Endothelial cell of umbilical vein (primary cell): ENCODE results near the gene NF1. TPM values are rescaled to one million over a fixed set of nuclear protein-coding genes. Genes with fewer than 3 reads are reported as not detected.

Experiments used
- BruUV-seq: library from RNA; stranded (reverse); fragments of 400-500 nt; replicated peaks from 2 replicates; lab custom pipeline; 2021; lab: Mats Ljungman, UMichigan
- CTCF ChIA-PET: fragments of 300-600, 350-600 bp; sonication (Branson Sonifier 250); formaldehyde crosslinking; loops from one replicate; lab custom pipeline; 2021; ENCODE audit warnings: antibody characterized with exemption, inconsistent platforms; lab: Charles Lee
- POLR2A ChIA-PET: fragments of 300-600, 350-600 bp; sonication (Branson Sonifier 250); formaldehyde crosslinking; loops from one replicate; lab custom pipeline; 2021; ENCODE audit warnings: antibody characterized with exemption, inconsistent platforms; lab: Charles Lee
- DNase-seq: peaks from one replicate; pipeline ENCODE4 v3.0.0-alpha.2; 2011; ENCODE audit warnings: low read depth, low spot score
- FAIRE-seq: peaks from 2 replicates; lab custom pipeline; 2011; peaks lifted over from hg19 to GRCh38; lab: Jason Lieb, UNC
- H2AFZ ChIP-seq: 2 replicates; pipeline ENCODE4 v1.6.0; 2012; ENCODE audit warnings: low read depth, low read length, control low read depth, inconsistent platforms
- H3K27ac ChIP-seq: 2 replicates; pipeline ENCODE4 v1.5.1; 2011; ENCODE audit warnings: low read depth, mild to moderate bottlenecking, control low read depth, low read length, moderate library complexity; ENCODE audit not compliant: insufficient read depth
- H3K27me3 ChIP-seq, 2 experiments: 2 replicates each; pipeline versions ENCODE4 v1.6.0 to v1.6.1; 2011; ENCODE audit warnings: low read length in 2 of 2, mixed read lengths in 1 of 2; ENCODE audit not compliant: control insufficient read depth in 2 of 2, insufficient read depth in 2 of 2
- H3K36me3 ChIP-seq, 2 experiments: 2 replicates in 1 of 2; 3 replicates in 1 of 2; pipeline ENCODE4 v1.5.1; 2011; ENCODE audit warnings: low read length in 2 of 2, mild to moderate bottlenecking in 1 of 2, moderate library complexity in 1 of 2; ENCODE audit not compliant: control insufficient read depth in 2 of 2, insufficient read depth in 2 of 2; ENCODE audit errors: extremely low read depth in 1 of 2
- H3K4me1 ChIP-seq: 3 replicates; pipeline ENCODE4 v1.5.1; 2011; ENCODE audit warnings: mild to moderate bottlenecking, low read length; ENCODE audit not compliant: control insufficient read depth, insufficient read depth; ENCODE audit errors: extremely low read depth
- H3K4me2 ChIP-seq: 2 replicates; pipeline ENCODE4 v1.6.1; 2011; ENCODE audit warnings: low read length, control low read depth, mixed read lengths; ENCODE audit not compliant: insufficient read depth
- H3K4me3 ChIP-seq, 3 experiments: fragments of 200-600 bp in 1 of 3; sonication (generic), shearing (Covaris generic) in 1 of 3; replicated peaks in 1 of 3; 2 replicates each; pipeline ENCODE4 v1.5.1; 2011 to 2016; ENCODE audit warnings: control low read depth in 3 of 3, low read length in 3 of 3, mild to moderate bottlenecking in 2 of 3, inconsistent platforms in 1 of 3, low read depth in 1 of 3, moderate library complexity in 1 of 3; ENCODE audit not compliant: insufficient read depth in 1 of 3
- H3K79me2 ChIP-seq: 2 replicates; pipeline ENCODE4 v1.6.0; 2012; ENCODE audit warnings: low read length, inconsistent platforms; ENCODE audit not compliant: control insufficient read depth, insufficient read depth
- H3K9ac ChIP-seq: replicated peaks from 2 replicates; pipeline ENCODE3; 2011; ENCODE audit warnings: low read length, control low read depth; ENCODE audit not compliant: insufficient read depth; ENCODE audit errors: extremely low read depth
- H3K9me1 ChIP-seq: replicated peaks from 3 replicates; pipeline ENCODE4 v1.6.0; 2011; ENCODE audit warnings: mild to moderate bottlenecking, low read length; ENCODE audit not compliant: control insufficient read depth, insufficient read depth; ENCODE audit errors: extremely low read depth
- H3K9me3 ChIP-seq: replicated peaks from 2 replicates; pipeline ENCODE4 v1.5.1; 2012; ENCODE audit warnings: low read length, inconsistent platforms; ENCODE audit not compliant: control insufficient read depth, insufficient read depth
- H4K20me1 ChIP-seq: replicated peaks from 2 replicates; pipeline ENCODE3; 2011; ENCODE audit warnings: mild to moderate bottlenecking, low read length; ENCODE audit not compliant: control insufficient read depth, insufficient read depth; ENCODE audit errors: extremely low read depth
- EZH2 ChIP-seq: IDR thresholded peaks from 2 replicates; pipeline ENCODE4 v1.6.1; 2012; ENCODE audit warnings: borderline replicate concordance, low read depth, mild to moderate bottlenecking, moderate library complexity, low read length, inconsistent platforms; ENCODE audit not compliant: severe bottlenecking
- FOS ChIP-seq: IDR thresholded peaks from 2 replicates; pipeline ENCODE4 v1.6.1; 2011; ENCODE audit warnings: mild to moderate bottlenecking, low read length, moderate library complexity, borderline replicate concordance; ENCODE audit not compliant: insufficient read depth
- GATA2 ChIP-seq: IDR thresholded peaks from 2 replicates; pipeline ENCODE4 v1.7.0; 2011; ENCODE audit warnings: low read depth, mild to moderate bottlenecking, moderate library complexity, mixed read lengths, low read length; ENCODE audit not compliant: insufficient read length, insufficient read depth
- JUN ChIP-seq: IDR thresholded peaks from 2 replicates; pipeline ENCODE4 v1.6.1; 2011; ENCODE audit warnings: borderline replicate concordance, low read depth; ENCODE audit not compliant: insufficient read length, insufficient read depth
- MYC ChIP-seq: IDR thresholded peaks from one replicate; pipeline ENCODE4 v1.6.1; 2011; ENCODE audit warnings: mild to moderate bottlenecking, low read depth, low read length
- POLR2A ChIP-seq: IDR thresholded peaks from 2 replicates; pipeline ENCODE4 v1.6.1; 2012; ENCODE audit warnings: low read depth, mild to moderate bottlenecking, control low read depth, low read length
- POLR2AphosphoS5 ChIP-seq: IDR thresholded peaks from 2 replicates; pipeline ENCODE4 v1.6.1; 2012; ENCODE audit warnings: low read depth, mild to moderate bottlenecking, control low read depth, low read length, moderate library complexity; ENCODE audit not compliant: insufficient read depth
- dilution Hi-C: fragments of 300-500 bp; cut with MboI; formaldehyde crosslinking; loops from one replicate; pipeline ENCODE4 v1.15.0; 2019; ENCODE audit warnings: low sequenced_read_pairs; ENCODE audit not compliant: extremely low pct_ligation_motif_present
- intact Hi-C: fragments of 100-400 bp; cut with micrococcal nuclease; formaldehyde crosslinking; loops from one replicate; pipeline ENCODE4 v1.10.0; 2022
- polyA plus RNA-seq, 4 experiments: library from polyadenylated mRNA; depleted of rRNA in 3 of 4; stranded (reverse) in 3 of 4; unstranded in 1 of 4; fragments of >200 nt; gene quantifications; 2 replicates each; pipeline versions ENCODE4 v1.2.1 to v1.2.3, GENCODE V29; 2011 to 2012; ENCODE audit warnings: missing spikeins in 1 of 4
- total RNA-seq: library from RNA; stranded (reverse); gene quantifications from 2 replicates; pipeline ENCODE4 v1.2.3, GENCODE V29; 2021
- TF ChIP-seq, protein P1 (sequence below), 2 donors: IDR thresholded peaks; 1 replicate in 1 of 2; 2 replicates in 1 of 2; pipeline ENCODE4 v1.5.1; 2011; ENCODE audit warnings: low read length in 2 of 2, mild to moderate bottlenecking in 2 of 2, moderate library complexity in 2 of 2, control low read depth in 1 of 2, inconsistent platforms in 1 of 2, low read depth in 1 of 2; ENCODE audit not compliant: insufficient read depth in 1 of 2; ENCODE audit errors: extremely low read depth in 1 of 2
- TF ChIP-seq, protein P2 (sequence below): IDR thresholded peaks from 2 replicates; pipeline ENCODE4 v1.6.1; 2011; ENCODE audit not compliant: insufficient read depth, insufficient read length

NF1 gene
- total and polyA plus RNA-seq, 2 donors (not counting 3 experiments of a cell fraction or from before 2014, with no cell fraction given), result 13.7 to 42.4 TPM

DNA sequence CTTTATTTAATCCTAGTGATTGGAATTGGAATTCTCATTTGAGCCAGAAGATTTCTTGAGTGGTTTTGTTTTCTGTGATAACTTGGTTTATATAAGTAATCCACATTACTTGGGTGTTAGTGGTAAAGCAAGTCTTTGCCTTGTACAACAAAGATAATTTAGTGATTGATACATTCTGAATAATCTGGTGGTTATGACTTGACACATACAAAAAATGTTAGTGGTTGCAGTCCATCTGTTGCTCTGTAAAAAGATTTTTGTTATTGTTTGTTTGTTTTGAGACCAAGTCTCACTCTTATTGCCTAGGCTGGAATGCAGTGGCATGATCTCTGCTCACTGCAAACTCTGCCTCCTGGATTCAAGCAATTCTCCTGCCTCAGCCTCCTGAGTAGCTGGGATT lies 189.1 kb downstream of the NF1 start:
- Histone ChIP-seq H4K20me1 (no peaks in the 10 kb centered on the region), H3K79me2 (no peaks in the 10 kb centered on the region), H3K27me3 (no peaks in the 10 kb centered on the region), H3K9me1 (no peaks in the 10 kb centered on the region), H3K4me1 (no peaks in the 10 kb centered on the region), H3K9ac (no peak overlapping the region), H3K4me3 (no peak overlapping the region), H3K9me3 (no peaks in the 10 kb centered on the region), H3K27ac (no peak overlapping the region), H3K4me2 (no peak overlapping the region), H3K36me3 (no peaks in the 10 kb centered on the region), H2AFZ (no peak overlapping the region)
- ChIA-PET POLR2A (no interaction called here), CTCF (no interaction called here)
- intact Hi-C loops (no loop called here), dilution Hi-C loops (no loop called here)
- no peak for FAIRE-seq
- DNase-seq, result no peak
- TF ChIP-seq GATA2 (no peak), POLR2AphosphoS5 (no peak), MYC (no peak), JUN (no peak), EZH2 (no peak), FOS (no peak), POLR2A (no peak)
- TF ChIP-seq, protein P1, sequence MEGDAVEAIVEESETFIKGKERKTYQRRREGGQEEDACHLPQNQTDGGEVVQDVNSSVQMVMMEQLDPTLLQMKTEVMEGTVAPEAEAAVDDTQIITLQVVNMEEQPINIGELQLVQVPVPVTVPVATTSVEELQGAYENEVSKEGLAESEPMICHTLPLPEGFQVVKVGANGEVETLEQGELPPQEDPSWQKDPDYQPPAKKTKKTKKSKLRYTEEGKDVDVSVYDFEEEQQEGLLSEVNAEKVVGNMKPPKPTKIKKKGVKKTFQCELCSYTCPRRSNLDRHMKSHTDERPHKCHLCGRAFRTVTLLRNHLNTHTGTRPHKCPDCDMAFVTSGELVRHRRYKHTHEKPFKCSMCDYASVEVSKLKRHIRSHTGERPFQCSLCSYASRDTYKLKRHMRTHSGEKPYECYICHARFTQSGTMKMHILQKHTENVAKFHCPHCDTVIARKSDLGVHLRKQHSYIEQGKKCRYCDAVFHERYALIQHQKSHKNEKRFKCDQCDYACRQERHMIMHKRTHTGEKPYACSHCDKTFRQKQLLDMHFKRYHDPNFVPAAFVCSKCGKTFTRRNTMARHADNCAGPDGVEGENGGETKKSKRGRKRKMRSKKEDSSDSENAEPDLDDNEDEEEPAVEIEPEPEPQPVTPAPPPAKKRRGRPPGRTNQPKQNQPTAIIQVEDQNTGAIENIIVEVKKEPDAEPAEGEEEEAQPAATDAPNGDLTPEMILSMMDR (IDR thresholded peaks at IDR 0.05; ENCODE audit: extremely low read depth in 1 of 2, insufficient read depth in 1 of 2, low read depth in 1 of 2, low read length in 2 of 2), result no peak
- TF ChIP-seq, protein P2, sequence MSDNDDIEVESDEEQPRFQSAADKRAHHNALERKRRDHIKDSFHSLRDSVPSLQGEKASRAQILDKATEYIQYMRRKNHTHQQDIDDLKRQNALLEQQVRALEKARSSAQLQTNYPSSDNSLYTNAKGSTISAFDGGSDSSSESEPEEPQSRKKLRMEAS, result no peak
- no TSS peak for BruUV-seq
